A549 (cell line): ENCODE results near the gene TNFRSF11A.

Experiments used
- CTCF ChIP-seq: fragments of >200 bp; sonication (Bioruptor Twin); formaldehyde crosslinking; IDR thresholded peaks from 3 replicates; pipeline ENCODE4 v1.5.1; 2016
- EP300 ChIP-seq, 2 experiments: fragments of >200 bp; sonication (Bioruptor Twin); formaldehyde crosslinking; IDR thresholded peaks; 2 replicates in 1 of 2; 3 replicates in 1 of 2; pipeline ENCODE4 v1.6.1; 2016 to 2017
- FOSL2 ChIP-seq, 2 experiments: fragments of 450-650 bp in 1 of 2; fragments of >200 bp in 1 of 2; sonication (Bioruptor Twin) in 1 of 2; formaldehyde crosslinking; IDR thresholded peaks; 2 replicates each; pipeline versions ENCODE4 v1.5.0 to v1.6.1; 2016 to 2020; ENCODE audit warnings: mild to moderate bottlenecking in 1 of 2, moderate library complexity in 1 of 2
- JUNB ChIP-seq: fragments of >200 bp; sonication (Bioruptor Twin); formaldehyde crosslinking; IDR thresholded peaks from 2 replicates; pipeline ENCODE4 v1.6.1; 2016
- POLR2A ChIP-seq: IDR thresholded peaks from 2 replicates; pipeline ENCODE4 v1.6.1; 2012; ENCODE audit warnings: mild to moderate bottlenecking, low read length
- RAD21 ChIP-seq, 2 experiments: fragments of >200 bp in 1 of 2; sonication (Bioruptor Twin) in 1 of 2; formaldehyde crosslinking in 1 of 2; IDR thresholded peaks in 1 of 2; conservative IDR thresholded peaks in 1 of 2; 2 replicates in 1 of 2; 3 replicates in 1 of 2; pipeline ENCODE4 v1.6.1; 2012 to 2018; ENCODE audit warnings: inconsistent platforms in 1 of 2
- TF ChIP-seq, protein P1 (sequence below): IDR thresholded peaks from 2 replicates; pipeline ENCODE4 v1.6.1; 2012

DNA sequence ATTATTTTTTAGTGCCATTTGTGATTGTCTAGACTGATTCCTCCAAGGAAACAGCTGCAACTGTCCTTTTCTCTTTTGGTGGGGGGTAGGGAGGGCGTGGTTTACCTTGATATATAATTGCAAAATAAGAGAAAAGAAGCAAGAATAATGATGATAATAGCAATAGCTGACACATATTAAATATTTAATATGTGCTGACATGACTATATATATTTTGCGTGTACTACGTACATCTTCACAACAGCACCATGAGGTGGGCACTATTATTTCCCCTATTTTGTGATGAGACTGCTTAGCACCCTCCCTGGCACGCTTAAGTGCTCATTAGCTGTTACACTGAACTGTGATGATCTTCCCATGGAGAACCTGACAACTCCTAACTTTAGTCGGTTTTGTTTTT lies 39.4 kb downstream of the TNFRSF11A start:
- TF ChIP-seq JUNB = no peak
- no peak for TF ChIP-seq CTCF
- no peak for TF ChIP-seq EP300 (IDR thresholded peaks at IDR 0.05)
- TF ChIP-seq POLR2A = no peak
- TF ChIP-seq, protein P1, sequence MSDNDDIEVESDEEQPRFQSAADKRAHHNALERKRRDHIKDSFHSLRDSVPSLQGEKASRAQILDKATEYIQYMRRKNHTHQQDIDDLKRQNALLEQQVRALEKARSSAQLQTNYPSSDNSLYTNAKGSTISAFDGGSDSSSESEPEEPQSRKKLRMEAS = no peak
- no peak for TF ChIP-seq FOSL2 (IDR thresholded peaks at IDR 0.05)
- TF ChIP-seq FOSL2 (CRISPR knock-in tag; IDR thresholded peaks at IDR 0.05) = no peak
- TF ChIP-seq RAD21 (conservative IDR thresholded peaks at IDR 0.05 in 1 of 2, IDR thresholded peaks at IDR 0.05 in 1 of 2) = no peak
